ENCODE measurements around the gene PJA1.

DNA sequence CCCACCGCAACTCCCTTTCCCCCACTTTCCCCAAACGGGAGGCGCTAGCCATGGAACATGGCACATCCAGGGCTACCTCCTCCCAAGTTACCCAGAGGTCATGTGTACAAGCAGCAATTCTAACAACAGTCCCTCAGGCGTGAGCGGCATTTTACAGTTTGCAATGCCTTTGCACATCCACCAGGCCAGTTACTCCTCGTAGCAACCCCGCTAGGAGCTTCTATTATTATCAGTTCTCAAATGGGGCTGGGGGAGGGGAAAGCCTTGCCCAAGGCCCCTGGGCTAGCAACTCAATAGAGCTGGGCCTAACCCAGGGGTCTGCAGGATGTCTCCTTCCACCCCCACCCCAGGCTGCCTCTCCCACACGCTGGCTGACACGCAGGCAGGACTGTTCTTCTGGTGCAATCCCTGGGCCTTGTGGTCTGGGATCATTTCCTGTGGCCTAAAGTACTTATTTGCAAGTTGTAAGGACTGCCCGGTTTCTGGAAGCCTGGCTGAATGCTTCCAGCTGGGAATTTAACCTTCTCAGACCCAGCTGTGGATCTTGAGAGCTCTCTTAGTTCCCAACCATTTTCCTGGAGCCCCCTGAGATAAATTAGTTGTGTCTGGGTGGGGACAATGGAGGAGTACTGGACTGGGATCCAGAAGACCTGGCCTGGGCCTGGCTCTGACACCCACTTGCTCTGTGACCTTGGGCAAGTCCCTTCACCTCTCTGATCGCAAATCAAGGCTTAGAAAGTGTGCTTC lies 27.7 kb downstream of the PJA1 start:
- TF ChIP-seq, protein P1, sequence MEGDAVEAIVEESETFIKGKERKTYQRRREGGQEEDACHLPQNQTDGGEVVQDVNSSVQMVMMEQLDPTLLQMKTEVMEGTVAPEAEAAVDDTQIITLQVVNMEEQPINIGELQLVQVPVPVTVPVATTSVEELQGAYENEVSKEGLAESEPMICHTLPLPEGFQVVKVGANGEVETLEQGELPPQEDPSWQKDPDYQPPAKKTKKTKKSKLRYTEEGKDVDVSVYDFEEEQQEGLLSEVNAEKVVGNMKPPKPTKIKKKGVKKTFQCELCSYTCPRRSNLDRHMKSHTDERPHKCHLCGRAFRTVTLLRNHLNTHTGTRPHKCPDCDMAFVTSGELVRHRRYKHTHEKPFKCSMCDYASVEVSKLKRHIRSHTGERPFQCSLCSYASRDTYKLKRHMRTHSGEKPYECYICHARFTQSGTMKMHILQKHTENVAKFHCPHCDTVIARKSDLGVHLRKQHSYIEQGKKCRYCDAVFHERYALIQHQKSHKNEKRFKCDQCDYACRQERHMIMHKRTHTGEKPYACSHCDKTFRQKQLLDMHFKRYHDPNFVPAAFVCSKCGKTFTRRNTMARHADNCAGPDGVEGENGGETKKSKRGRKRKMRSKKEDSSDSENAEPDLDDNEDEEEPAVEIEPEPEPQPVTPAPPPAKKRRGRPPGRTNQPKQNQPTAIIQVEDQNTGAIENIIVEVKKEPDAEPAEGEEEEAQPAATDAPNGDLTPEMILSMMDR (IDR thresholded peaks at IDR 0.05) = no peak
- TF ChIP-seq POLR2A (IDR thresholded peaks at IDR 0.05) = no peak

All from right lobe of liver (tissue), 4 donors.